Measurements from ENCODE around the gene ADAM22.

Gene ADAM22

GRCh38 chr7:88042803-88043202 is 108.8 kb downstream of the ADAM22 start:
- Histone ChIP-seq H3K9ac (ENCODE audit: low read depth, low read length) (no peak overlapping the region), H3K27me3 (ENCODE audit: insufficient read depth, low read length) (no peaks in the 10 kb centered on the region), H3K4me3 (ENCODE audit: low read length) (no peak overlapping the region), H3K9me3 (ENCODE audit: insufficient read depth, low read depth, low read length) (no peaks in the 10 kb centered on the region), H3K4me1 (ENCODE audit: insufficient read depth, low read length) (no peaks in the 10 kb centered on the region), H3K27ac (ENCODE audit: low read length) (no peak overlapping the region), H3K36me3 (ENCODE audit: insufficient read depth, low read depth, low read length) (no peaks in the 10 kb centered on the region)

- H3K9ac ChIP-seq (ENCODE audit: low read depth, low read length) = no peak overlapping the region
- no peaks in the 10 kb centered on the region for H3K9me3 ChIP-seq (ENCODE audit: insufficient read depth, low read depth, low read length)
- H3K4me3 ChIP-seq (ENCODE audit: low read length) = no peak overlapping the region
- no peak overlapping the region for H3K27ac ChIP-seq (ENCODE audit: low read length)
- H3K4me1 ChIP-seq (ENCODE audit: insufficient read depth, low read length) = no peaks in the 10 kb centered on the region
- no peaks in the 10 kb centered on the region for H3K36me3 ChIP-seq (ENCODE audit: insufficient read depth, low read depth, low read length)
- no peaks in the 10 kb centered on the region for H3K27me3 ChIP-seq (ENCODE audit: insufficient read depth, low read length)
Measured at GRCh38 chr7:88044069-88044468, 110.0 kb downstream of the ADAM22 start.

- Histone ChIP-seq H3K9me3 (ENCODE audit: insufficient read depth, low read depth, low read length) (no peaks in the 10 kb centered on the region), H3K27me3 (ENCODE audit: insufficient read depth, low read length) (no peaks in the 10 kb centered on the region), H3K36me3 (ENCODE audit: insufficient read depth, low read depth, low read length) (no peaks in the 10 kb centered on the region), H3K4me1 (ENCODE audit: insufficient read depth, low read length) (no peaks in the 10 kb centered on the region), H3K4me3 (ENCODE audit: low read length) (no peak overlapping the region), H3K9ac (ENCODE audit: low read depth, low read length) (no peak overlapping the region), H3K27ac (ENCODE audit: low read length) (no peak overlapping the region)
Measured at GRCh38 chr7:88046839-88047573, 113.0 kb downstream of the ADAM22 start.

- Histone ChIP-seq H3K4me1 (ENCODE audit: insufficient read depth, low read length) (no peaks in the 10 kb centered on the region), H3K27me3 (ENCODE audit: insufficient read depth, low read length) (no peaks in the 10 kb centered on the region), H3K36me3 (ENCODE audit: insufficient read depth, low read depth, low read length) (no peaks in the 10 kb centered on the region), H3K9me3 (ENCODE audit: insufficient read depth, low read depth, low read length) (no peaks in the 10 kb centered on the region), H3K27ac (ENCODE audit: low read length) (no peak overlapping the region), H3K9ac (ENCODE audit: low read depth, low read length) (no peak overlapping the region), H3K4me3 (ENCODE audit: low read length) (no peak overlapping the region)
Measured at GRCh38 chr7:88057655-88058054, 123.6 kb downstream of the ADAM22 start.

DNA sequence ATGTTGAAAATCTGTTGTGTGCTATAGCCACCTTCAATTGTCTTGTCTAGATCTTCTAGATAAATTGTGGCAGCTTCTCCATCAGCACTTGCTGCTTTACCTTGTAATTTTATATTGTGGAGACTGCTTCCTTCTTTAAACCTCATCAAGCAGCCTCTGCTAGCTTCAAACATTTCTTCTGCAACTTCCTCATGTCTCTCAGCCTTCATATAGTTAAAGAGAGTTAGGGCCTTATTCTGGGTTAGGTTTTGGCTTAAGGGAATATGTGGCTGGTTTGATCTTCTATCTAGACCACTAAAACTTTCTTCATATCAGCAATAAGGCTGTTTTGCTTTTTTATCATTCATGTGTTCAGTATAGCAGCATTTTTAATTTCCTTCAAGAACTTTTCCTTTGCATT is 128.2 kb downstream of the ADAM22 start:
- H3K9ac ChIP-seq (ENCODE audit: low read depth, low read length) = no peak overlapping the region
- H3K27me3 ChIP-seq (ENCODE audit: insufficient read depth, low read length) = no peaks in the 10 kb centered on the region
- no peaks in the 10 kb centered on the region for H3K9me3 ChIP-seq (ENCODE audit: insufficient read depth, low read depth, low read length)
- no peak overlapping the region for H3K27ac ChIP-seq (ENCODE audit: low read length)
- no peaks in the 10 kb centered on the region for H3K4me1 ChIP-seq (ENCODE audit: insufficient read depth, low read length)
- no peaks in the 10 kb centered on the region for H3K36me3 ChIP-seq (ENCODE audit: insufficient read depth, low read depth, low read length)
- H3K4me3 ChIP-seq (ENCODE audit: low read length) = no peak overlapping the region

- H3K9me3 ChIP-seq (ENCODE audit: insufficient read depth, low read depth, low read length) = no peaks in the 10 kb centered on the region
- H3K9ac ChIP-seq (ENCODE audit: low read depth, low read length) = no peak overlapping the region
- peaks cover 11% of the 10 kb centered on the region for H3K4me1 ChIP-seq (ENCODE audit: insufficient read depth, low read length)
- no peaks in the 10 kb centered on the region for H3K36me3 ChIP-seq (ENCODE audit: insufficient read depth, low read depth, low read length)
- no peak overlapping the region for H3K27ac ChIP-seq (ENCODE audit: low read length)
- H3K4me3 ChIP-seq (ENCODE audit: low read length) = no peak overlapping the region
- no peaks in the 10 kb centered on the region for H3K27me3 ChIP-seq (ENCODE audit: insufficient read depth, low read length)
Measured at GRCh38 chr7:88069093-88069492, 135.0 kb downstream of the ADAM22 start.

GRCh38 chr7:88071994-88072714 is 138.1 kb downstream of the ADAM22 start:
- Histone ChIP-seq H3K27me3 (ENCODE audit: insufficient read depth, low read length) (no peaks in the 10 kb centered on the region), H3K9me3 (ENCODE audit: insufficient read depth, low read depth, low read length) (peaks cover under 1% of the 10 kb centered on the region; the same call in 1 of the 2 replicates), H3K4me3 (ENCODE audit: low read length) (no peak overlapping the region), H3K4me1 (ENCODE audit: insufficient read depth, low read length) (peaks cover 11% of the 10 kb centered on the region), H3K36me3 (ENCODE audit: insufficient read depth, low read depth, low read length) (no peaks in the 10 kb centered on the region; the same call in 1 of the 2 replicates), H3K9ac (ENCODE audit: low read depth, low read length) (no peak overlapping the region), H3K27ac (ENCODE audit: low read length) (no peak overlapping the region)

GRCh38 chr7:88072715-88073055 is 138.6 kb downstream of the ADAM22 start:
- Histone ChIP-seq H3K36me3 (ENCODE audit: insufficient read depth, low read depth, low read length) (no peaks in the 10 kb centered on the region; the same call in 1 of the 2 replicates), H3K4me3 (ENCODE audit: low read length) (no peak overlapping the region), H3K9me3 (ENCODE audit: insufficient read depth, low read depth, low read length) (peaks cover 4% of the 10 kb centered on the region; the same call in 1 of the 2 replicates), H3K4me1 (ENCODE audit: insufficient read depth, low read length) (peaks cover 11% of the 10 kb centered on the region), H3K27me3 (ENCODE audit: insufficient read depth, low read length) (no peaks in the 10 kb centered on the region), H3K27ac (ENCODE audit: low read length) (no peak overlapping the region), H3K9ac (ENCODE audit: low read depth, low read length) (no peak overlapping the region)

- peaks cover 8% of the 10 kb centered on the region; the same call in 1 of the 2 replicates for H3K9me3 ChIP-seq (ENCODE audit: insufficient read depth, low read depth, low read length)
- H3K9ac ChIP-seq (ENCODE audit: low read depth, low read length) = no peak overlapping the region
- peaks cover 11% of the 10 kb centered on the region for H3K4me1 ChIP-seq (ENCODE audit: insufficient read depth, low read length)
- H3K27ac ChIP-seq (ENCODE audit: low read length) = no peak overlapping the region
- H3K4me3 ChIP-seq (ENCODE audit: low read length) = no peak overlapping the region
- H3K27me3 ChIP-seq (ENCODE audit: insufficient read depth, low read length) = no peaks in the 10 kb centered on the region
- no peaks in the 10 kb centered on the region; the same call in 1 of the 2 replicates for H3K36me3 ChIP-seq (ENCODE audit: insufficient read depth, low read depth, low read length)
Measured at GRCh38 chr7:88073626-88074025, 139.6 kb downstream of the ADAM22 start.

DNA sequence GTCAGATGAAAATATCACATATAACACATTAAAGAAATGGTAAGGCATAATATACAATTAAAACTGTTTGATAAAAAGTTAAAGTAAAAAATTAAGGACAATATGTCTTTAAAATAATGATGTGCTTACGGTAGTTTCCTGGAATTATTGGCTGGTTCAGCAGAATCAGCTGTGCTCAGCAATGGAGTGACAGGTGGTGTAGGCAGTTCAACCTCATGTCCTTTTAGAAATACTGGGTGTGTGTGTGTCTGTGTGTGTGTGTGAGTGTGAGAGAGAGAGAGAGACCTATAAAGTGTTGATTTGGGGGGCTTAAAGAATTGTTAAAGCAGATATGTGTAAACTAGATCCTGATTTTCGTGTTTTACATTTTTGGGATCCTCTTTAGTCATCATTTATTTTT is 141.2 kb downstream of the ADAM22 start:
- no peak overlapping the region for H3K9ac ChIP-seq (ENCODE audit: low read depth, low read length)
- H3K27me3 ChIP-seq (ENCODE audit: insufficient read depth, low read length) = no peaks in the 10 kb centered on the region
- H3K4me3 ChIP-seq (ENCODE audit: low read length) = no peak overlapping the region
- H3K4me1 ChIP-seq (ENCODE audit: insufficient read depth, low read length) = peaks cover 11% of the 10 kb centered on the region
- H3K9me3 ChIP-seq (ENCODE audit: insufficient read depth, low read depth, low read length) = peaks cover 8% of the 10 kb centered on the region; the same call in 1 of the 2 replicates
- no peaks in the 10 kb centered on the region; the same call in 1 of the 2 replicates for H3K36me3 ChIP-seq (ENCODE audit: insufficient read depth, low read depth, low read length)
- no peak overlapping the region for H3K27ac ChIP-seq (ENCODE audit: low read length)

- Histone ChIP-seq H3K27me3 (ENCODE audit: insufficient read depth, low read length) (no peaks in the 10 kb centered on the region), H3K4me1 (ENCODE audit: insufficient read depth, low read length) (no peaks in the 10 kb centered on the region; the same call in 1 of the 2 replicates), H3K4me3 (ENCODE audit: low read length) (no peak overlapping the region), H3K9me3 (ENCODE audit: insufficient read depth, low read depth, low read length) (no peaks in the 10 kb centered on the region), H3K36me3 (ENCODE audit: insufficient read depth, low read depth, low read length) (no peaks in the 10 kb centered on the region), H3K27ac (ENCODE audit: low read length) (no peak overlapping the region), H3K9ac (ENCODE audit: low read depth, low read length) (no peak overlapping the region)
Measured at GRCh38 chr7:88083883-88084282, 149.8 kb downstream of the ADAM22 start.

DNA sequence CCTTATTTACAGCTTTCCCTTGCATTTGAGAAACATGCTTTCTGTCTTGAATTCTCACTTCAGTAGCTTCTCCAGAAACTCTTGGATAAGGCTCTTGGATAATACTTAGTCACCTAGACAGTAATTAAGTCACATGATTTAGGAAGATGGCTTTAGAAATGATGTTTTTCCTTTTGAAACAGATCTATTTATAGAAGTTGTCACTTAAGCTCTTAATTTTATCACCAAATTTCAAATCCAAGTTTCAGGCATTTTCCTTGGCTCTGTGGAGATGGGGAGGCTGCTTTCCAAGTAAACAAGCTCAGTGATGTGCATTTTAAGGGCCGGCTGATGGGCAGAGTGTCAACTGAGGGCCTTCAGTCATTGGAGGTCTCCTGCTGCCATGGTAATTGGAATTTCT is 155.5 kb downstream of the ADAM22 start:
- Histone ChIP-seq H3K27ac (ENCODE audit: low read length) (no peak overlapping the region), H3K4me1 (ENCODE audit: insufficient read depth, low read length) (peaks cover 6% of the 10 kb centered on the region; the same call in 1 of the 2 replicates), H3K4me3 (ENCODE audit: low read length) (no peak overlapping the region), H3K9ac (ENCODE audit: low read depth, low read length) (no peak overlapping the region), H3K9me3 (ENCODE audit: insufficient read depth, low read depth, low read length) (no peaks in the 10 kb centered on the region), H3K27me3 (ENCODE audit: insufficient read depth, low read length) (no peaks in the 10 kb centered on the region), H3K36me3 (ENCODE audit: insufficient read depth, low read depth, low read length) (no peaks in the 10 kb centered on the region)

Data from iPS-20b (cell line).